Ectodermal cell (in vitro differentiated cells): ENCODE measurements around the gene CNIH3.

ENCODE experiments used
- H3K27ac ChIP-seq: 2 replicates; pipeline ENCODE4 v1.7.0; 2013; ENCODE audit warnings: mild to moderate bottlenecking, low read depth, low read length; ENCODE audit not compliant: insufficient read depth, poor library complexity, severe bottlenecking
- H3K27me3 ChIP-seq: 2 replicates; pipeline ENCODE4 v1.7.0; 2013; ENCODE audit warnings: mild to moderate bottlenecking, low read length; ENCODE audit not compliant: insufficient read depth, control insufficient read depth, poor library complexity, severe bottlenecking
- H3K36me3 ChIP-seq: one replicate; pipeline ENCODE4 v1.7.0; 2013; ENCODE audit warnings: low read length; ENCODE audit not compliant: control insufficient read depth, insufficient read depth
- H3K4me1 ChIP-seq: one replicate; pipeline ENCODE4 v1.7.0; 2013; ENCODE audit warnings: low read length; ENCODE audit not compliant: control insufficient read depth, insufficient read depth
- H3K4me3 ChIP-seq: 2 replicates; pipeline ENCODE4 v1.7.0; 2013; ENCODE audit warnings: low read depth, low read length, control low read depth; ENCODE audit not compliant: insufficient read depth
- H3K9me3 ChIP-seq: 2 replicates; pipeline ENCODE4 v1.7.0; 2013; ENCODE audit warnings: mild to moderate bottlenecking, low read length, moderate library complexity; ENCODE audit not compliant: control insufficient read depth
- WGBS, 2 experiments: methylation state at CpG; one replicate each; pipeline ENCODE4 v1.1.7; 2013; ENCODE audit warnings: missing lambda C conversion rate in 2 of 2; 5-methylcytosine and 5-hydroxymethylcytosine counted together

The CNIH3 gene

DNA sequence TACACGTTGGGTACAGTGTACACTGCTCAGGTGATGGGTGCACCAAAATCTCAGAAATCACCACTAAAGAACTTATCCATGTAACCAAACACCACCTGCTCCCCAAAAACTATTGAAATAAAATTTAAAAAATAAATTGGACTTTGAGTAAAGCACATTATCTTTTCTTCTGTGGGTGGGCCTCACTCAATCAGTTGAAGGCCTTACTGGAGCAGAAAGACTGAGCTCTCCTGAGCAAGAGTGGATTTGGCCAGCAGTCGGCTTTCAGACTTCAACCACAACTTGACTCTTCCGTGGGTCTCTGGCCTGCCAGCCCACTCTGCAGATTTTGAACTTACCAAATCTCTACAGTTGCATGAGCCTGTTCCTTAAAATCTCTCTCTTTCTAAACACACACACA lies 78.9 kb downstream of the CNIH3 start:
- no peaks in the 10 kb centered on the region for H3K36me3 ChIP-seq
- H3K27me3 ChIP-seq = no peaks in the 10 kb centered on the region
- no peak overlapping the region for H3K4me3 ChIP-seq
- H3K4me1 ChIP-seq = peaks cover 9% of the 10 kb centered on the region
- H3K27ac ChIP-seq = no peak overlapping the region
- no peaks in the 10 kb centered on the region for H3K9me3 ChIP-seq
- 86 to 92% methylated on average over 2 to 3 of the region's 3 CpGs for WGBS, 2 experiments

DNA sequence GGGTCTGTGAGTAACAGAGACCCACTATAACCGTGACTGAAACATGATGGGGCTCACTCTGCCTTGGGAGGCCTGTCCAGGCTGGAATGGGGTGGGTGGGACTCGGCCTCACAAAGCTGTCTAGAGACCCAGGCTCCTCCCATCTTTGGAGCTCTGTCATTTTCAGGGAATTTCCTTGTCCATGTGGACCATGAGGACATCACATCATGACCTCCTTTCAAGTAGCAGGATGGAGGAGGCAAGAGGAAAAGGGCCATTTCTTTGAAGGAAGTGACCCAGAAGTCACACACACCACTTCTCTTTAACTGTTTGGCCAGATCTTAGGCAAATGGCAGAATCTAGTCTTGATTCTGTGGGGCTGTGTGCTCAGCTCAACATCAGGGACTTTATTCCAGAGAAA lies 79.9 kb downstream of the CNIH3 start:
- Histone ChIP-seq H3K9me3 (no peaks in the 10 kb centered on the region), H3K27me3 (no peaks in the 10 kb centered on the region), H3K4me3 (no peak overlapping the region), H3K36me3 (no peaks in the 10 kb centered on the region), H3K27ac (no peak overlapping the region), H3K4me1 (peaks cover 9% of the 10 kb centered on the region)
- WGBS, 2 experiments = 89 to 90% methylated on average over 2 of the region's 2 CpGs

GRCh38 chr1:224696891-224697765 lies 81.0 kb downstream of the CNIH3 start:
- WGBS, 2 experiments = 91 to 92% methylated on average over 14 of the region's 14 CpGs
- H3K27me3 ChIP-seq = no peaks in the 10 kb centered on the region
- H3K4me3 ChIP-seq = no peak overlapping the region
- no peak overlapping the region for H3K27ac ChIP-seq
- H3K36me3 ChIP-seq = no peaks in the 10 kb centered on the region
- no peaks in the 10 kb centered on the region for H3K9me3 ChIP-seq
- peaks cover 9% of the 10 kb centered on the region for H3K4me1 ChIP-seq

- no peaks in the 10 kb centered on the region for H3K27me3 ChIP-seq
- no peak overlapping the region for H3K27ac ChIP-seq
- no peak overlapping the region for H3K4me3 ChIP-seq
- WGBS, 2 experiments = 60 to 63% methylated on average over 4 of the region's 4 CpGs
- no peaks in the 10 kb centered on the region for H3K9me3 ChIP-seq
- peaks cover 9% of the 10 kb centered on the region for H3K4me1 ChIP-seq
- no peaks in the 10 kb centered on the region for H3K36me3 ChIP-seq
Measured at GRCh38 chr1:224698015-224698451, 81.9 kb downstream of the CNIH3 start.

DNA sequence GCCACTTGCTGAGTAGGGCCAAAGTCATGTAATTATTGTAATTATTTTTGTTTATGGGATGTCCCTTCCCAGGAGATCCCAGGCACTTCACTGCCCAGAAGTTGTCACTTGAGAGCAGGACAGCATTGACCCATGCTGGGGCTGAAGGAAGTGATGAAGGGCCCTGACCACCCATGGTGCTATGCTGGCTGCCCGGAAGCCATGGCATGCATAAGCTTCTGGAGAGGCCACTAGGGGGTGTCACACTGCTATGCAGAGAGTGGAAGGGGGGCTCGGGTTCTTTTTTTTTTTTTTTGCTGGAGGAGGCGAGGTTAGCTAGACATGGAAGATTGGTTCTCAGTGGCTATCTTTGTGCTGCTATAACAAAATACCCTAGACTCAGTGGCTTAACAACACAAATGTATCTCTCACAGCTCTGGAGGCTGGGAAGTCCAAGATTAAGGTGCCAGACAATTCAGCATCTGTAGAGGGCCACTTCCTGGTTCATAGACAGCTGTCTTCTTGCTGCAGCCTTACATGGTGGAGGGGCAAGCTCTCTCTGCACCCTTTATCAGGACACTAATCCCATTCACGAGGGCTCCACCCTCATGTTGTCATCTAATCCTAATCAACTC lies 84.9 kb downstream of the CNIH3 start:
- H3K27ac ChIP-seq = no peak overlapping the region
- H3K9me3 ChIP-seq = no peaks in the 10 kb centered on the region
- no peaks in the 10 kb centered on the region for H3K36me3 ChIP-seq
- WGBS, 2 experiments = 58 to 81% methylated on average over 3 to 4 of the region's 4 CpGs
- no peak overlapping the region for H3K4me3 ChIP-seq
- H3K27me3 ChIP-seq = no peaks in the 10 kb centered on the region
- peaks cover 16% of the 10 kb centered on the region for H3K4me1 ChIP-seq

GRCh38 chr1:224703702-224704101 lies 87.6 kb downstream of the CNIH3 start:
- 93 to 94% methylated on average over 7 of the region's 7 CpGs for WGBS, 2 experiments
- Histone ChIP-seq H3K27ac (no peak overlapping the region), H3K9me3 (no peaks in the 10 kb centered on the region)

DNA sequence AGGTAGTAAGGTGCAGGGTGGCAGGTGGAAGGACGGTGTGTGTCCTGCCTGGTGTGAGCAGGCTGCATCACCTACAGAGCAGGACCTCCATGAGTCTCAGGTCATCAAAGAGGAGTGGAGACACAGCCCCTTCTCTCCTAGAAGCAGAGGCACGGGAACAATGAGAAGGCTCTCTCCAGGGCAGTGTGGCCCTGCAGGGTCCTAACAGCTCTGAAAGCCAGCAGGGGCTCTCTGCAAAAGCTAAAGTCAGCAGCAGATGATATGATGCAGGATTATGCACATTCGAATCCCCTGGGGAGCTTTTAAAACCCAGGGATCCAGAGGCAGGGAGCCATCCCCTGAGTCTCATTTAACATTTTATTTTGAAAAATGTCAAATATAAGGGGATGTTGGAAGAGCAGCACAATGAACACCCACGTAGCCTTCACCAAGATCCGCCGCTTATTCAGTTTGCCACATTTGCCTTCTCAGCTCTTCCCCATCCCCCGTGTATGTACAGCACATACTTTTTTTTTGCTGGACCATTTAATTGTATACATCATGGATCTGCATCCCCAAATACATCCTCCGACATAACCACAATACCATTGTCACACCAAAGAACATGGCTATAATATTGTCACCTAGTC lies 88.1 kb downstream of the CNIH3 start:
- peaks cover 7% of the 10 kb centered on the region for H3K4me1 ChIP-seq
- H3K27me3 ChIP-seq = no peaks in the 10 kb centered on the region
- 76 to 79% methylated on average over 8 of the region's 8 CpGs for WGBS, 2 experiments
- H3K27ac ChIP-seq = no peak overlapping the region
- no peaks in the 10 kb centered on the region for H3K9me3 ChIP-seq
- H3K36me3 ChIP-seq = no peaks in the 10 kb centered on the region
- no peak overlapping the region for H3K4me3 ChIP-seq

More at GRCh38 chr1:224703702-224704101, 87.6 kb downstream of the CNIH3 start:
- H3K4me3 ChIP-seq = no peak overlapping the region
- no peaks in the 10 kb centered on the region for H3K27me3 ChIP-seq
- no peaks in the 10 kb centered on the region for H3K36me3 ChIP-seq
- H3K4me1 ChIP-seq = peaks cover 7% of the 10 kb centered on the region

DNA sequence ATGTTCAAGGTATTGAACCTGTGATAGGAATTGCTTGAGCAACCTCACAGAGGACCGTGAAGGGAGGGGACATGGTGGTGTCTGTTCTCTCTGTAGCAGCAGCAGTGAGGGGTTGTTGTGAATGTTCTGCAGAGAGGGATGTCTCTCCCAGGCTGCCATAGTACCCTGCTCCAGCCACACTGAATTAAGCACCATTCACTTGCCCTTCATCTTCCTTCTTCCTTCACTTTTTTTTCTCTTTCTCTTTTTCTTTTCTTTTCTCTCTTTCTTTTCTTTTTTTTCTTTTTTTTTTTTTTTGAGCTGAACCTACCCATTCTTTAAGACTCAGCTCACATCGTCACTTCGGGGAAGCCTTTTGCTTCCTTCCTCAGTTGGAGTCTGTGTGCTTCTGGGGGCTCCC lies 89.5 kb downstream of the CNIH3 start:
- no peak overlapping the region for H3K27ac ChIP-seq
- peaks cover 7% of the 10 kb centered on the region for H3K4me1 ChIP-seq
- no peak overlapping the region for H3K4me3 ChIP-seq
- no peaks in the 10 kb centered on the region for H3K36me3 ChIP-seq
- WGBS, 2 experiments = 58 to 62% methylated on average over 3 of the region's 3 CpGs
- no peaks in the 10 kb centered on the region for H3K9me3 ChIP-seq
- H3K27me3 ChIP-seq = no peaks in the 10 kb centered on the region

DNA sequence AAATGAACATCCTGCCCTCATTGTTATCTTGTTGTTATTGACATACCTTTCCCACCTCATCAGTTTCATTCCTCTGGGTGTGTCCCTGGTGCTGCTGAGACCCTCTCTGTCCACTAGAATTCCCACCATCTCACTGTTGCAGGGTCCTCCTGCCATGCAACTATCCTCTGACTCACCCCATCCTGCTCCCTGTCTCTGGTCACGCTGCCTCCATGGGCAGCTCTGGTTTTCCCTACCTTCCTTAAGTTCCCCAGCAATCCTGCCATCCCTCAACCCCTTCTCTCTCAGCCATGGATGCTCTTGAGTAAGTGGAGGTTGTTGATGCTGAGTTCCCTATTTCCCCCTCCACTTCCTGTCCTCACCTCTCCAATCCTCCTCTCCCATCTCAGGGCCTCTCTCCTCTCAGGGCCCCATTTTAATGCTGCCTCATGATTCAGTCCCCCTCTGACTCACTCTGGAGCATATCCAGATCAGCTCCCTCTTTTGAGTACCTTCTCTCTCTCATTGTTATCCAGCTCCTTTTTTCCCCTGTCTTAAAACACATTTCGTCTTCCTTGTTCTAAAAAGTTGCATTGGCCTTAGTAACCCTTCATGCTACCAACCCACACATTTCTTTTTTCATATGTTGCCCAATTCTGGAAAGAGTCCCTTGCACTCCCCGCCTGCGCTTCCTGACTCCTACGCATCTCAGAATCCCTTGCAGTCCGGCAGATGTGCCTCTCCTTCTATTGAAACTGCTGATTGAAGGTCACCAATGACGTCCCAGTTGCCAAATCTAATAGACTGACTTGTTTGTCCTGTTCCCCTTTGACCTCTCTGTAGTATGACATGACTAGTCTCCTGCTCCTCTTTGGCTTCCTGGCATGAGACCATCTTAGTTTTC lies 92.0 kb downstream of the CNIH3 start:
- Histone ChIP-seq H3K27me3 (no peaks in the 10 kb centered on the region), H3K4me1 (peaks cover 7% of the 10 kb centered on the region), H3K9me3 (no peaks in the 10 kb centered on the region), H3K36me3 (no peaks in the 10 kb centered on the region), H3K27ac (no peak overlapping the region), H3K4me3 (no peak overlapping the region)
- WGBS, 2 experiments = 87 to 90% methylated on average over 7 of the region's 7 CpGs
